ENCODE results near the gene METTL13.

The METTL13 gene

DNA sequence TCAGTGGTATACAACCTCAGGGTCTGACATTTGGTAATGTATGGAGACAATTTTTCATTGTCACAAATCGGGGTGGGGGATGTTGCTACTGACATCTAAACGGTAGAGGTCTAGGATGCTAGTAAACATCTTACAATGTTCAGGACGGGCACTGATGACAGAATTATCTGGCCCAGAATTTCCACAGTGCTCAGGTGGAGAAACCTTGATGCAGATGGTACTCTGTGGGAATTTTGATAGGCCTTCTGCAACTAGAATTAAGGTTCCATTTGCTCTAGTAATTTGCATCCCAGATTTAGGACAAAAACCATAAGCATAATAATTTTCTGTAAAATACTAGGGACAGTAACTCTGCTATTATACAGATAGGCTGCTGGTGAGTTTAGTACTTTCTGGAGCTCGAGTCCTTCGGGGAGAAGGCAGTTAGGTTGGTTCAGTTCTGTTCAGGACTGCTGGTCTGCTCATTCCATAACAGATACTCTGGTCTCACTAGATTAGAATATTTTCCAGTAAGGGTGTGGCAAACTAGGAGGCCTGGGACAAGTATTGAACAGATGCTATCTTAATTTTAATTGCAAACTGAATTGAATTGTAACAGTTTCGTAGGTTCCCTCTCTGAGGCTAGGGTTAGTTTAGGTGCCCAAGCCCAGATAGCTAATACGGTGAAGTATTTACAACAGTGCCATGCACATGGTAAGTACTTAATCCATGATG lies 11.4 kb downstream of the METTL13 start:
- Histone ChIP-seq H3K27ac (ENCODE audit: extremely low read depth, low read depth, low read length) (no peak overlapping the region), H3K9me3 (ENCODE audit: control insufficient read depth, insufficient read depth, low read depth, low read length) (no peaks in the 10 kb centered on the region), H3K4me1 (ENCODE audit: control insufficient read depth, insufficient read depth, low read length) (no peaks in the 10 kb centered on the region), H3K4me3 (ENCODE audit: low read depth, low read length) (no peak overlapping the region), H3K36me3 (ENCODE audit: control insufficient read depth in 2 of 2, insufficient read depth in 1 of 2, low read length in 2 of 2) (peaks cover 14 to 100% of the 10 kb centered on the region in 2 experiments)
- POLR2A ChIA-PET, result no interaction called here
- TF ChIP-seq HOXA7 (CRISPR knock-in tag; IDR thresholded peaks at IDR 0.05; ENCODE audit: borderline replicate concordance) (no peak), ZIC2 (tag by site-specific recombination; IDR thresholded peaks at IDR 0.05) (no peak), EGR2 (tag by site-specific recombination; IDR thresholded peaks at IDR 0.05; ENCODE audit: low read depth) (no peak), KLF1 (tag by site-specific recombination; IDR thresholded peaks at IDR 0.05) (no peak), ZNF223 (tag by site-specific recombination; IDR thresholded peaks at IDR 0.05) (no peak), INSM2 (tag by site-specific recombination; IDR thresholded peaks at IDR 0.05) (no peak), MZF1 (tag by site-specific recombination; IDR thresholded peaks at IDR 0.05; ENCODE audit: borderline replicate concordance) (no peak), WT1 (tag by site-specific recombination; IDR thresholded peaks at IDR 0.05) (no peak), ZFHX2 (tag by site-specific recombination; conservative IDR thresholded peaks at IDR 0.05) (no peak), ZBTB7A (tag by site-specific recombination; IDR thresholded peaks at IDR 0.05; ENCODE audit: low read depth) (no peak), ZNF707 (tag by site-specific recombination; IDR thresholded peaks at IDR 0.05) (no peak), ZNF398 (tag by site-specific recombination; IDR thresholded peaks at IDR 0.05) (no peak), ZFP37 (tag by site-specific recombination; IDR thresholded peaks at IDR 0.05) (no peak), ZNF677 (tag by site-specific recombination; IDR thresholded peaks at IDR 0.05) (no peak), ZNF112 (tag by site-specific recombination; IDR thresholded peaks at IDR 0.05) (no peak), ZSCAN16 (tag by site-specific recombination; IDR thresholded peaks at IDR 0.05) (no peak), ZNF548 (tag by site-specific recombination; IDR thresholded peaks at IDR 0.05) (no peak), ZNF211 (tag by site-specific recombination; IDR thresholded peaks at IDR 0.05; ENCODE audit: low read depth) (no peak), HOXD13 (CRISPR knock-in tag; IDR thresholded peaks at IDR 0.05; ENCODE audit: borderline replicate concordance) (no peak), ZNF18 (tag by site-specific recombination; IDR thresholded peaks at IDR 0.05) (no peak)
- CTCF ChIA-PET, result interaction anchor here (3.0 kb wide), 1 partner anchor 8 kb away, joined by 13 read pairs; no protein-coding TSS in a partner anchor

DNA sequence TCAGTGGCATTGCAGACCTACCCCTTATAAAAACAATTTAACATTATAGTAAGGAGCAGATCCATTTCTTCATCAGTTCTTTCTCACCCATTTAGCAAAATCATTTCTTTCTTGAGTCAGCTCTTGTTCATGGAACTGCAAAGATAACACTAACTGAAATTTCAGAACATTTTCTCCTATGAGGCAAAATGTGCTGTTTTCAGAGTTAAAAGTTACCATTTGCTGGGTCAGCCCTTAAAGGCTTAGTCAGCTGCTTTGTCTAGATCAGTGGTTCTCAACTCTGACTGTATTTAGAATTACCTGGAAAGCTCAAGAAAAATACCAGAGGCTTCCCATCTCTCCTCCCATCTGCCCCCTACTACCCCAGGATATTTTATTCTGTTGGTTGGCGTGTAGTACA lies 12.2 kb downstream of the METTL13 start:
- ChIA-PET CTCF (interaction anchor here (3.0 kb wide), 1 partner anchor 8 kb away, joined by 13 read pairs; no protein-coding TSS in a partner anchor), POLR2A (no interaction called here)
- Histone ChIP-seq H3K36me3 (ENCODE audit: control insufficient read depth in 2 of 2, insufficient read depth in 1 of 2, low read length in 2 of 2) (peaks cover 14 to 96% of the 10 kb centered on the region in 2 experiments), H3K27ac (ENCODE audit: extremely low read depth, low read depth, low read length) (no peak overlapping the region), H3K4me3 (ENCODE audit: low read depth, low read length) (no peak overlapping the region), H3K4me1 (ENCODE audit: control insufficient read depth, insufficient read depth, low read length) (no peaks in the 10 kb centered on the region), H3K9me3 (ENCODE audit: control insufficient read depth, insufficient read depth, low read depth, low read length) (no peaks in the 10 kb centered on the region)
- TF ChIP-seq SCRT1 (tag by site-specific recombination; IDR thresholded peaks at IDR 0.05; ENCODE audit: borderline replicate concordance), result no peak
- TF ChIP-seq, protein P1, sequence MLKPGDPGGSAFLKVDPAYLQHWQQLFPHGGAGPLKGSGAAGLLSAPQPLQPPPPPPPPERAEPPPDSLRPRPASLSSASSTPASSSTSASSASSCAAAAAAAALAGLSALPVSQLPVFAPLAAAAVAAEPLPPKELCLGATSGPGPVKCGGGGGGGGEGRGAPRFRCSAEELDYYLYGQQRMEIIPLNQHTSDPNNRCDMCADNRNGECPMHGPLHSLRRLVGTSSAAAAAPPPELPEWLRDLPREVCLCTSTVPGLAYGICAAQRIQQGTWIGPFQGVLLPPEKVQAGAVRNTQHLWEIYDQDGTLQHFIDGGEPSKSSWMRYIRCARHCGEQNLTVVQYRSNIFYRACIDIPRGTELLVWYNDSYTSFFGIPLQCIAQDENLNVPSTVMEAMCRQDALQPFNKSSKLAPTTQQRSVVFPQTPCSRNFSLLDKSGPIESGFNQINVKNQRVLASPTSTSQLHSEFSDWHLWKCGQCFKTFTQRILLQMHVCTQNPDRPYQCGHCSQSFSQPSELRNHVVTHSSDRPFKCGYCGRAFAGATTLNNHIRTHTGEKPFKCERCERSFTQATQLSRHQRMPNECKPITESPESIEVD (tag by site-specific recombination; IDR thresholded peaks at IDR 0.05), result no peak

Data from HEK293 (cell line).